Measurements from ENCODE around the gene GPC5. TPM values are rescaled to one million over a fixed set of nuclear protein-coding genes. Genes with fewer than 3 reads are reported as not detected.

GPC5 gene
- total RNA-seq, 1 donor from 2014 or later: 10.2 TPM

DNA sequence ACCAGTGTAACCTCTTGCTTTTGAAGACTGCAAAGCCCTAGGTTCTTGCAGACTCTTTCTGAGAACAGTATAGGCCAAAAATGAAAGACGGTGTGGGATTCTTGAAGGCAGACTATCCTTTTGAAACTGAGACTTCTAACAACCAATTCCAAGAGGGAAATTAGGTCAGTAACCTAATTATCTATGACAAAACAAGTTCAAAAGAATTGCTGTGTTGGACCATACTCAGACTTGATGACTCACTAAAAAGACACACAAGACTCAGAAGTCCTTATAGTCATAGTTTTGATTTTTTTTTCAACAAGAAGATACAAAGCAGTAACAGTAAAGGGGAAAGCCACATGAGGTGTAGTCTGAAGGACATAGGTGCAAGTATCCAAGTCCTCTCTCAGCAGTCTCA, 1204.1 kb downstream of the GPC5 start:
- H3K4me1 Mint-ChIP-seq (ENCODE audit: low read depth, unreplicated experiment): no peaks in the 10 kb centered on the region
- no peaks in the 10 kb centered on the region for H3K27me3 Mint-ChIP-seq (ENCODE audit: unreplicated experiment)
- no peak for DNase-seq
- H3K4me3 Mint-ChIP-seq (ENCODE audit: unreplicated experiment): no peak overlapping the region
- H3K36me3 Mint-ChIP-seq (ENCODE audit: unreplicated experiment): no peaks in the 10 kb centered on the region
- H3K27ac Mint-ChIP-seq (ENCODE audit: unreplicated experiment): no peak overlapping the region
- no peak for TF ChIP-seq CTCF (IDR thresholded peaks at IDR 0.05; ENCODE audit: partially characterized antibody, unreplicated experiment)
- H3K9me3 Mint-ChIP-seq (ENCODE audit: unreplicated experiment): no peaks in the 10 kb centered on the region

GRCh38 chr13:92609376-92609775, 1211.0 kb downstream of the GPC5 start:
- TF ChIP-seq CTCF (IDR thresholded peaks at IDR 0.05; ENCODE audit: partially characterized antibody, unreplicated experiment): no peak
- no peak for DNase-seq
- Mint-ChIP-seq H3K27me3 (ENCODE audit: unreplicated experiment) (no peaks in the 10 kb centered on the region), H3K27ac (ENCODE audit: unreplicated experiment) (no peak overlapping the region), H3K36me3 (ENCODE audit: unreplicated experiment) (no peaks in the 10 kb centered on the region), H3K4me3 (ENCODE audit: unreplicated experiment) (no peak overlapping the region), H3K4me1 (ENCODE audit: low read depth, unreplicated experiment) (no peaks in the 10 kb centered on the region), H3K9me3 (ENCODE audit: unreplicated experiment) (no peaks in the 10 kb centered on the region)

- no peak for DNase-seq
- H3K27ac Mint-ChIP-seq (ENCODE audit: unreplicated experiment): no peak overlapping the region
- no peaks in the 10 kb centered on the region for H3K36me3 Mint-ChIP-seq (ENCODE audit: unreplicated experiment)
- H3K4me3 Mint-ChIP-seq (ENCODE audit: unreplicated experiment): no peak overlapping the region
- no peak for TF ChIP-seq CTCF (IDR thresholded peaks at IDR 0.05; ENCODE audit: partially characterized antibody, unreplicated experiment)
- no peaks in the 10 kb centered on the region for H3K9me3 Mint-ChIP-seq (ENCODE audit: unreplicated experiment)
- no peaks in the 10 kb centered on the region for H3K4me1 Mint-ChIP-seq (ENCODE audit: low read depth, unreplicated experiment)
- no peaks in the 10 kb centered on the region for H3K27me3 Mint-ChIP-seq (ENCODE audit: unreplicated experiment)
Observed at GRCh38 chr13:92612892-92613291, 1214.5 kb downstream of the GPC5 start.

- Mint-ChIP-seq H3K4me3 (ENCODE audit: unreplicated experiment) (no peak overlapping the region), H3K36me3 (ENCODE audit: unreplicated experiment) (no peaks in the 10 kb centered on the region), H3K27me3 (ENCODE audit: unreplicated experiment) (no peaks in the 10 kb centered on the region), H3K9me3 (ENCODE audit: unreplicated experiment) (no peaks in the 10 kb centered on the region), H3K27ac (ENCODE audit: unreplicated experiment) (no peak overlapping the region), H3K4me1 (ENCODE audit: low read depth, unreplicated experiment) (no peaks in the 10 kb centered on the region)
- TF ChIP-seq CTCF (IDR thresholded peaks at IDR 0.05; ENCODE audit: partially characterized antibody, unreplicated experiment): no peak
- DNase-seq: no peak
Observed at GRCh38 chr13:92613921-92614320, 1215.5 kb downstream of the GPC5 start.

DNA sequence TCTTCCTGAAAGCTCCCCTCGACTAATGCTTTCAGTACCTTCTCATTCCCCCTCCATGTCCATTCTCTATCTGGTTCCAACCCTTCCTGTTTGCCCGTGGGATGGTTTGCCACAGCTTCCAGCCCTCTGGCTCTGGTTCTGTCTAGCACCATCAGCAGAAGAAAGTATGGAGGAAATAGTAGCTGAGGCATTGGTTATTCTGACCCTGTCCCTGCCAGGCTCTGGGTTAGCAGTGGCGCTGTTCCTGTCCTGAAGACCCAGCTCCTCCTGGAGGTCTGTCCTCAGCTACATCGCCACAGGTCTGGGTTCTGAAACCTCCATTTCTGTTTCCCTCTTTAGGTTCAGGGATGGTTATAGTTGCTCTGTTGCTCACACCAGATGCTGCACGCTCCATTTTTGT, 1223.6 kb downstream of the GPC5 start:
- H3K27me3 Mint-ChIP-seq (ENCODE audit: unreplicated experiment): no peaks in the 10 kb centered on the region
- H3K36me3 Mint-ChIP-seq (ENCODE audit: unreplicated experiment): no peaks in the 10 kb centered on the region
- TF ChIP-seq CTCF (IDR thresholded peaks at IDR 0.05; ENCODE audit: partially characterized antibody, unreplicated experiment): no peak
- H3K27ac Mint-ChIP-seq (ENCODE audit: unreplicated experiment): no peak overlapping the region
- H3K9me3 Mint-ChIP-seq (ENCODE audit: unreplicated experiment): no peaks in the 10 kb centered on the region
- DNase-seq: no peak
- no peak overlapping the region for H3K4me3 Mint-ChIP-seq (ENCODE audit: unreplicated experiment)
- no peaks in the 10 kb centered on the region for H3K4me1 Mint-ChIP-seq (ENCODE audit: low read depth, unreplicated experiment)

All from glutamatergic neuron (in vitro differentiated cells).